NCI-H2196 treated with DMSO at 0.1 percent for 48 hours (cell line): ENCODE measurements around the gene EHHADH.
"Not testable (repeated sequence)": the region's sequence is repeated elsewhere in the genome, so short reads cannot be mapped to it uniquely, and the experiment has no call there.

Source experiments
- DNase-seq: peaks from one replicate; lab custom pipeline; 2025; ENCODE audit not compliant: unreplicated experiment; lab: John Stamatoyannopoulos, UW

EHHADH gene

DNA sequence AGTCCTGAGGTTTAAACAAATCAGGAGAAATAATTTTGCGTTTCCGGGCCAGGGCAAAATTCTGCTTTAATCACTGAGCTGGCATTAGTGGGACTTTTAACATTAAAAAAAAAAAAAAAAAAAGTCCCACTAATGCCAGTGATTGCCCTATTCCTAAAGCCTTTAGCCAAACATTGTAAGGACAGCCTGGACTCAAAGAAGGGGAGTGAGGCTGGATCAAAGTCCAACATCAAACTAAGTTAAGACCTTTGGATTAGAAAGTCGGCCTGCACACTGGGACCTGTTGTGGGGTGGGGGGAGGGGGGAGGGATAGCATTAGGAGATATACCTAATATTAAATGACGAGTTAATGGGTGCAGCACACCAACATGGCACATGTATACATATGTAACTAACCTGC, 716 bp downstream of the EHHADH start:
- DNase-seq = not testable (repeated sequence)

DNA sequence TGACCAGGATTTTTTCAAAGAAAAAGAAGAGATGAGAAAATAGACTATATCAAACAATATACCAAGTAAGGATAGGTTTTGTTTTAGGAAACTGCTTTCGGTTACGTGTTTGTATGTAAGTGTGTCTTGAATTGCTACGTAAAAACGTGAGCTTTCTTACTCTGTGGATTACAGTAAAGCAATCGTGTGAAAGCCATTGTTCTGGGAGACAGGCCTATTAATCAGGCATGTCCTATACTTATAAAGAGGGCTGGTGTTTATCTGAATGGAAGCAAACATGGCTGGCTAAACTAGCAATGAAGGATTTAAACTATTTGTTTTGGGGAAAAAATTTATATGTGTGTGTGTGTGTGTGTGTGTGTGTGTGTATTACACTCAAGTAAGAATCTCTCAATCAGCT, 2.6 kb downstream of the EHHADH start:
- no peak for DNase-seq

DNA sequence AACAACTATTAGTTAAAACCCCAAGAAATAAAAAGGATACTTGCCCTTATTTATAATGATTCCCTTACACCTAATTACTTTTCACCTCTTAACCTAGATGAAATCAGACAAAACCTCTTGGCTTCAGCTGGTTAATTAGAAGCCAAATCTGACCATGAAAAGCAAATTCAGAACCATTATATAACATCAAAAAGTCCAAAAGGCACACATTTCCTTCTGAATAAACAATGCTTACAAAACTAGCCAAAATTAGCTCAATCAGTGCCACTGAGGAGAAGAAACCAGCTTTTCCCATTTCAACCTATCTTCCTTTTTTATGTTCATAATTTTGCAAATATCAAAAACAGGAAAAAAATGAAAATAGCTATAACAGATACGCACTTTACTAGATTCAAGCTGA, 3.2 kb downstream of the EHHADH start:
- DNase-seq = no peak

DNA sequence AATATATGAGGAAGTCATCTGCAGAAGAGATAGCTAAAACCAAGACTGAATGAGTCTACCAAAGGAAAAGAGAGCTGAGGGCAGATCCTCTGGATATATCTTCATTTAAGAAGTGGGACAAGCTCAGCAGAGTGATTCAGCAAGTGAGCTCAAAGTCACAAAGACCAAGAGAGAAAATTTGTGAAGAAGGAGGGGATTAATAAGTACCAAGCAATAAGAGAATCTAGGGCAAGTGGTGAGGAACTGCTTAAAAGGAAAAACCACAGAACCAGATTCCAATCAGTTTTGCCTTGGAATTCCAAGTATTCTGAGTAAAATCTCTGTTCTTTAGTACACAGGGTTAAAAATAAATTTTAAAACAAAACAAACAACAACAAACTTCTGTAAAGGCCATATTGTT, 3.6 kb downstream of the EHHADH start:
- DNase-seq = no peak

DNA sequence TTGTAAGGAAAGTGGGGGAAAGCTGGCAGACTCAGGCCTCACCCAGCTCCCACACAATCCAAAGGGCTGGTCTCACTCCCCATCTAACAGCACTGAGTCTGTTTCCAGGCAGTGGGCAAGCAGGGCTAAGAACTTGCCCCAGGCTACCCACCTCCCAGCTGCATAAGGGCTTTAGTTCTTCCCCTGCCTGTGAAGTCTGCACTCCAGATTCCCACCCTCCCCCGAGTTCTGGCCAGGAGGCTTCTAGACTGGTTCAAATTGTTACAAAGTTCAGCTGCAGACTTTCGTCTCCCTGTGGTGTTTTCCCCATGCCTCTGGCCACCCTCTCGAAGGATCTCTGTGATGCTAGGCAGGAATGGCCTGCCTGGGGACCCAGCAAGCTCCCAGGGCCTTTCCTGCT, 11.2 kb downstream of the EHHADH start:
- DNase-seq = no peak

DNA sequence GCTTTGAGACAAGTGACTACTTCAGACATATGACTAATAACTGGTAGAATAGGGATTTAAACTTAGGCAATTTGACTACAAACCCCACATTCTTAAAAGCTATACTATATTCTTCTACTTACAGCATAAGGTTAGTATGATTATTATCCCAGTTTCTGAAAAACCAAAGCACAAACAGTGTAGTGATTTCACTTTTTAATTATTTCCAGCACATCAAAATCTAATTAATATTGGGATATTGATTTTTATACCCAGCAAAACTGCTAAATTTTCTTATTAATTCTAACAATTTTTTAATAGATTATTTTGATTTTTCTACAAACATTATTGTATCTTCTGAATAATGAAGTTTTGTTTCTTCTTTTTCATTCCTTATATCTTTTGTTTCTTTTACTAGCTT, 16.9 kb downstream of the EHHADH start:
- DNase-seq = no peak

DNA sequence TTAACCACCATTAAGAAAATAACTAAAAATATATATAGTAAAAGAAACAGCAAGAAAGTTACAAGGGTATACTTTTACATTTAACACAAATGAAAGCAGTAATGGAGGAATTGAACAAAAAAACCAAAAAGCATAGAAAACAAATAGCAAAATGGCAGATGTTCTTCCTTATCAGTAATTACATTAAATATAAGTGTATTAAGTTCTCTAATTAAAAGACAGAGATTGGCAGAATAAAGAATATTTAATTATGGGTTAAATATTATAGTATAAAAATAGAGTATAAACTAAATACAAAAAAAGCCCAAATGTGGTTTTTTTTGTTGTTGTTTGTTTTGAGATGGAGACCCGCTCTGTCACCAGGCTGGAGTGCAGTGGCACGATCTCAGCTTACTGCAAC, 20.5 kb downstream of the EHHADH start:
- DNase-seq = no peak

DNA sequence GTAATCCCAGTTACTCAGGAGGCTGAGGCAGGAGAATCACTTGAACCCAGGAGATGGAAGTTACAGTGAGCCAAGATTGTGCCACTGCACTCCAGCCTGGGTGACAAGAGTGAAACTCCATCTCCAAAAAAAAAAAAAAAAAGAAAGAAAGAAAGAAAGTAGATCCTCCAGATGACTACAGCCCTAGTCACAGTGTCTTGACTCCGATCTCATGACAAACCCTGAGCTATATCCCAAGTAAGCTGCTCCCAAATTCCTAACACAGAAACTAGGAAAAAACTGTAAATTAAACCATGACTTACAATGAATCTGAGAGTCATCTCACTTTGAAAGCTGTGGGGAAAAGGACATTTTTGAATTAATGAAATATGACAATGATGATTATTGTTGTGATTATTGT, 27.3 kb downstream of the EHHADH start:
- not testable (repeated sequence) for DNase-seq

DNA sequence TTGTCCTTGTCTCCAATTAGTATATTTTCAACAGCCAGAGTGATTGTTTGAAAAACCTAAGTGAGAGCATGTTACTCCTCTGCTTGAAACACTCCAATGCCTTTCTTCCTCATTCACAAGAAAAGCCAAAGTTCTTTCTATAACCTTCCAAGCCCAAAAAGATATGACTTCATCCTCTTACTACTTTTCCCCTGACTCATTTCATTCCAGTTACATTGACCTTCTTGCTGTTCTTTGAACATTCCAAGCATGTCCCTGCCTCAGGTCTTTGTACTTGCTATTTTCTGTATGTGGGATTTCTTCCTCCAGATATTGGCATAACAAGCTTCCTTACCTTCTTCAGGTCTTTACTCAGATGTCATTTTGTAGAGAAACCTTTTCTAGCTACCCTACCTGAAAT, 28.3 kb downstream of the EHHADH start:
- no peak for DNase-seq

DNA sequence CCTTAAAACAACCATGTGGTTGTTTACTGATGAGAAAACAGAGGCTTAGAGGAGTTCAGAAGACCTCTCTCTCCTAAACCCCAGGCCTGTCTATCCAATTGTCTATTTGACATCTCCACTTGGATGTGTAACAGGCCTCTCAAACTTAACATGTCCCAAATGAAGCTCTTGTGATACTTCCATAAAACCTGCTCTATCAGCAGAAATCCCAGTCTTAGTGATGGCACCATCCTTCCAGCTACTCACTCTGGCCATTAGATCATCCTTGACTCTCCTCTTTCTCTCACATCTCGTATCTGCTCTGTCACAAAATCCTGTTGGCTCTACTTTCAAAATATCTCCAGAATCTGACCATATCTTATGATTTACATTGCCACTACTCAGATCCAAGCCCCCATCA, 28.8 kb downstream of the EHHADH start:
- DNase-seq = no peak

DNA sequence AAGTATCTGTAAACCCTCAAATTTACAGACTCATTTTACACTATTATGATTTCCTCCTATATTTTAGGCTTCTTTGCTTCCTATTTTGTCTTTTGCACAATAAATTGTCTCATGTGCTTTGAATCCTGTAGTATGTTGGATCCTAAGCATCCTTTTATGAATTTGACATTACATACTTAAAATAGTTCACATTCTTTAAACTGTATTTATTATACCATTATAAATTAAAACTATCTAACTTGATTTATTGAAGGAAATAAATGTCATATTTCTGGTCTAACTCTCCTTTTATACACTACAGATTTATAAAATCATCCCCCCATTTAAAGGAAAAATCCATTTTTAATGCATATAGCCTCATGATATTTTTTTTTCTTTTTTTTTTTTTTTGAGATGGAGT, 32.6 kb downstream of the EHHADH start:
- DNase-seq = no peak

DNA sequence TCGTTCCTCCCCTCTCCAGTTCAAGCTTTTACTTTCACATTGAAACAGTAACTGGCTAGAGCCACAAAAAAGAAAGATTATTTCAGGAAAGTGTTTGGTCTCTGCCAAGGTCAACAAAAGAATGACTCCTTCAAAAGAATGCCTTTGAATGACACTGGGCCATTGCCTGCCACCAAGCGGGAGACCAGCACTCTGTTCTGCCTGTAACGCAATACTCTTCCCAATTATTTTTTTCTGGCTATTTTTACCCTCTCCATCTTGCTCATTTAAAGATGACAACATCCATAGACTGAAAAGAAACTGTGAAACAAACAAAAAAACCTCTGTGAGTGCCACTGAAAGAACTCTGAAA, 37.3 kb downstream of the EHHADH start:
- DNase-seq = peak; percentile 19

DNA sequence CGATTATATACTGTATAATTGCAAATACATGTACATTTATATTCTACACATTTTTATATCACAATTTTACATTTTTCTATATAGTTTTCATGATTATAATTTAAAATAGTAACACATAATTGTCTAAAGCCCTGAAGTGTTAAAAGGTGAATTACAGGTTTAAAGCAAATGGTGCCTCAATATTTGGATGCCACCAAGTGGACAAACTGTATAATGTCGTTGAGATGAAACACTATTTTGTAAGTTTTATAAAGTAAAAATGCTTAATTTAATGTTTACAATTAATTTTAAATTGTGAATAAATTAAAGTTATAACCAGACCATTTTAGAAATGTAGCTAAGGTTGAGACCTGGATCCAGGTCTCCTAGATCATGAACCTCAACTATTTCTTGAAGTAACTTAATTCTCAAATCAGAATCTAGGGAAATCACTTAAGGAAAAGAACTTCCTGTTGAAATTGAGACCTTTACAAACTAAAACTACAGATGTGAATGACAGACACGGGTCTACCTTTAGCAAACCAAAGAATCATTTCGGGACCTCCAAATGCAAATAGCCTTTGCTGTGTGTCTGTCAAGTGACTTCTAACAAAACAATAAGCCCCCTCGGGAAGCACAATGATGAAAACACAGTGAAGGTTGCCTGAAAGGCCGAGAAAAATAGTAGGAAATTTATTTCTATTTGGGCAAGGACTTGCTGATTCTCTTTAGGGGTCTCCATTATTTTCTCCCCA, 37.8 kb downstream of the EHHADH start:
- peak; percentile 25 for DNase-seq

DNA sequence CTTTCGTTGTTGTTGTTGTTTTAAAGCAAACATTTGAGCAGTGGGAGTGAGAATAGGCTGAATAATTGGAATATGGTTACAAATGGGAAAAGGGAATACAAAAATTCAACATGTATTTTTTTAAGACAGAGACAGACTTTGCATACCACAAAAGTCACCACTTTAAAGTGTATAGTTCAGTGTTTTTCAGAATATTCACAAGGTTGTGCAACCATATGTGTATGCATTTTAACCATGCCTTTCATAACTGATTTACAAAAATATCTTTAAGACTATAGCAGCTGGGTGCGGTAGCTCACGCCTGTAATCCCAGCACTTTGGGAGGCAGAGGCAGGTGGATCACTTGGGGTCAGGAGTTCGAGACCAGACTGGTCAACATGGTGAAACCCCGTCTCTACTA, 41.3 kb downstream of the EHHADH start:
- no peak for DNase-seq

DNA sequence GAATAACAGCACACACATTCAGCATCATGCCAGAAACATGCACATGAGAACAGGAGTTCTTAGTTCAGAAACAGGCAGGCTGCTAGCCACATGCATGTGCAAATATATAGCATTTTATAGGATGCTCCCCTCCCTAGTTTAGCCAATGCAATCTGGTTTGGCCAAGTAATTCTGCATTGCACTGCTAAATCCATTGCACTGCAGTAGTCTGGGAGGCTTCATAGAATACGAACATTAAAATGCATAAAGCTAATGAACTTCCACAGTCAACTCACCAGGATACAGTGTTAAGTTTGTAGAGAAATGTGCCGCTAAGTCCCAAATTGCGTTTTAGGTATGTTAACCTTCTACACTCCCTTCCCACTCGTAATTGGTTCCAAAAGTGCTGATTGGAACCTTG, 41.8 kb downstream of the EHHADH start:
- no peak for DNase-seq

DNA sequence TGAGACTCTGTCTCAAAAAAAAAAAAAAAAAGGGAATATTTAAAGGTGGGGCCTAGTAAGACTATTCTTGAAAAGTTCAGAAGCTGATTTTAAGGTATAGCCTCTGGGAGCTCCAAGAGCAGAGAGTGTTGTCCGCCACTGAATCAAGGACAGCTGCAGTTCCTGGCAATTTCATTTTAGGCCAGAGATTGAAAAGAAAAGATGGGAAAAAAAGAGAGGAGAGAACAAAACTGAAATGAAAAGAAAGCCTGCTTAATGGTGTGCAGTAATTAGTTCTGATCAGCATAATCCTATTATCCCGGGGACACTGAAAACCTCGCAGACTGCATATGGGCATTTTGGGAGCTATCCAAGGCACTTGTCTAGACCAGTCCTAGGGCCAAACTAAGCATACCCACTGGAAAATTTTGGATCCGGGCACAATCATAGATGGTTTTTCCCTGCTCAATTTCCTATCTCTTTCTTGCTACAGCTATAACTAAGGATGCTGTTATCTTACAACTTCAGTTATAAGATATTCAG, 43.2 kb downstream of the EHHADH start:
- no peak for DNase-seq

DNA sequence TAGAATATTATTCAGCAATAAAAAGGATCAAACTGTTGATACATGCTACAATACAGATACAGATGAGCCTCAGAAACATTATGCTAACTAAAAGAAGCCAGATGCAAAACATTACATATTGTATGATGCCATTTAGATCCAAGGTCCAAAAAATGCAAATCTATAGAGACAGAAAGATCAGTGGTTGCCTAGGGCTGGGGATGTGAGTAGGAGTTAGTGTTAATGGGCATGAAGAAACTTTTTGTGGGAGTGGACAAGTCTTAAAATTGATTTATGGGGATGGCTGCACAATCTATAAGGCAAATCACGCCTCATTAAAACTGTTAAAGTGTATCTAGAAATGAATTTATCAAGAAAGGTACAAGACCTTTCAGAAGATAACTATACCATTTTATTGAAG, 45.0 kb downstream of the EHHADH start:
- no peak for DNase-seq

DNA sequence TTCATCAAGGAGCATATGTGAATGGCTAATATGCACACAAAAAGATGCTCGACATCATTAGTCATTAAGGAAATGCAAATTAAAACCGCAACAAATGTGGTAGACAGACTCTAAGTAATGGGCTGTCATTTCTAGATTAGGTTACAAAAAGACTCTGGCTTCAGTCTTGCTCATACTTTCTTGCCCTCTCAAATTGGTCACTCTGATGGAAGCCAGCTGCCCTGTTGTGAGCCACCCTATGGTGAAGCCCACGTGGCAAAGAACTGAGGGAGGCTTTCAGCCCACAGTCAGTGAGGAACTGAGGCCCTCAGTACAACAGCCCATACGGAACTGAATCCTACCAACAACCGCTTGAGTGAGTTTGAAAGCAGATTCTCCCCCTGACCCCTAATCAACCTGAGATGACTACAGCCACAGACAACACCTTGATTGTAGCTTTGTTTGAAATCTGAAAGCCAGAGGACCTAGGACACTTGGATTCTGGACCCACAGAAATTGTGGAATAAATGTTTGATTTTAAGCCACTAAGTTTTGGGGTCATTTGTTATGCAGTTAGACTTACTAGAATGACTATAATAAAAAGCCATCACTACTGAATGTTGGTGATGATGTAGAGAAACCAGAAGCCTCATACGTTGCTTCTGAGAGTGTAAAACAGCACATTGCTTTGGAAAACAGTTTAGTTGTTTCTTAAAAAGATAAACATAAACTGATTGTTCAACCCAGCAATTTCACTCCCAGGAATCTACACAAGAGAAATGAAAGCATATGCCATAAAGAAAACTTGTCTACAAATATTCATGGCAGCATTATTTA, 45.7 kb downstream of the EHHADH start:
- DNase-seq = no peak

DNA sequence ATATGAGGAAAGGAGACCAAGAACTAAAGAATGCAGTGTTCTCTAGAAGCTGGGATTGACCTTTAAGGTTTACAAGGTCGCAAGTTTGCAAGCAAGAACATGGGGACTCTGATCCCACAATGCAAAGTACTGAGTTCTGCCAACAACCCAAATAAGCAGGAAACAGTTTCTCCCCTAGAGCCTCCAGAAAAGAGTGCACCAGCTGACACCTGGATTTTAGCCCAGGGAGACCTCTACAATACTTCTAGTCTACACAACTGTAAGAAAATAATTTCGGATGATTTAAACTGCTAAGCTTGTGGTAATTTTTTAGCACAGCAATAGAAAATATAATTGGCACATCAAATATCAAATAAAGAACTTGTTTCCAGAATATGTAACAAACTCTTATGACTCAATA, 46.4 kb downstream of the EHHADH start:
- DNase-seq = no peak

DNA sequence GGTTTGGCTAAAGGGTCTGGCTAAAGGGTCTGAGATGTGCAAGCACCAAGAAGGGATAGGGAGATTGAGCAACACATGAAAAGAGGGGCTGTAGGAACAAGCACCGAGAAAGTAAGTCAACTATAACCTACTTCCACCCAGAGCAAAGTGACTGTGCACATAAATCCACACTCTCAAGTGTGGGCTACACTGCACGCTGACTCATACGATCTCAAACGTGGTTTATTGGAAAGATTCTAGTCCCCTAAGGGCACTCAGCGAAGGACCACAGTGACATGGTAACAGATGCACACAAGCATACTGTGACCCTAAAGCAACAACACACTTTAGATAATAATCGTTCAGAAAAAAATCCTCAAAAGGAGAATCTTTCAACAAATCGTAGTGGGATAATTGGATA, 48.0 kb downstream of the EHHADH start:
- DNase-seq = no peak

DNA sequence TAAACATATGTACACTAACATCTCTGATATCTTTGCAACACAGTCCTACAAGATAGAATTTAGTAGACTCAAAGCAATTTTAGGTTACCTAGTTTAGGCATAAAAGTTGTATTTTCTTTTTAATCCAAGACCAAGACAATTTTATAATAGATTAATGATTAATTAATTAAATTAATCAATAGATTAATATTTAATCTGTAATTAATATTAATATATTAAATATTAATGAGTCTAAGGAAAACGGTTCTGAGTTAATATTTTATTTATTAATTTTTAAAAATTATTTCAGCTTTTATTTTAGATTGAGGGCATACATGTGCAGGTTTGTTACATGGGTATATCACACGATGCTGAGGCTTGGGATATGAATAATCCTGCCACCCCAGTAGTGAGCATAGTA, 49.0 kb downstream of the EHHADH start:
- DNase-seq = no peak

DNA sequence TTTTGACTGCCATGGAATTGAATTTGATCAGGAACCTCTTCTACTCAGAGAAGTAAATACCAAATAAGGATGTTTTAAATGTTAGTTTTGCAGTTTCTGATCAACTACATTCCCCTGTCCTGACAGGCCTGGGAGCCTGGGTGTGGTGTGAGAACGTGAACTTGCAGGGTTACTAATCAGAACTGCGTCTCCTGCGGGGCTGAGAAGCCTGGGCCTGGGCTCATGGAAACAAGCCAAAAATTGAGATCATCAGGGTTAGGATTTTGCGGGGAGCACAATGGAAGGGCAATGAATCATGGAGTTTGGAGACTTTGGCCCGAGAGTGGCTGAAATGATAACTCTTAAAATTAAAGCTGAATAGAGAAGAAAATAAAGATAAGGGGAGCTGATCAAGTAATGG, 53.2 kb downstream of the EHHADH start:
- DNase-seq = no peak

DNA sequence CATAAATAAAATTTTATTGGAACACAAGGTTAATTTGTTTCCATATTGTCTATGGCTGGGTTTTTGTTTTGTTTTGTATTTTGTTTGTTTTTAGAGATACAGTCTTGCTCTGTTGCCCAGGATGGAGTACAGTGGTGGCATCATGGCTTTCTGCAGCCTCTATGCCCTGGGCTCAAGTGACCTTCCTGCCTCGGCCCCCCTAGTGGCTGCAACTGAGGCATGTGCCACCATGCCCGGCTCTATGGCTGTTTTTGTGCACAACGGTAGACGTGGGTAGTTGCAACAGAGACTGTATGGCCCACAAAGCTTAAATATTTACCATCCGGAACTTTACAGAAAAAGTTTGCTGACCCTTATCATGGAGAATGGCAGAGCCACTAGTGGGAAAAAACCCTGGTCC, 54.2 kb downstream of the EHHADH start:
- DNase-seq = no peak
